GM21390 (cell line): Measurements from ENCODE around the gene RUFY2.
A peak's percentile ranks its signal among the peaks of the same experiment; 100 is the strongest.

Experiments used
- ATAC-seq: cut with Tn5 transposase; IDR thresholded peaks from one replicate; pipeline ENCODE4 v1.9.1; 2021; ENCODE audit not compliant: unreplicated experiment

The RUFY2 gene

GRCh38 chr10:68365611-68366010 lies 41.5 kb downstream of the RUFY2 start:
- ATAC-seq: no peak

GRCh38 chr10:68364101-68364886 lies 42.8 kb downstream of the RUFY2 start:
- ATAC-seq: no peak

- no peak for ATAC-seq
These were observed 44.5 kb downstream of the RUFY2 start for GRCh38 chr10:68362590-68362989.

- no peak for ATAC-seq
These were observed 47.9 kb downstream of the RUFY2 start for GRCh38 chr10:68359189-68359588.

- no peak for ATAC-seq
These were observed 53.5 kb downstream of the RUFY2 start for GRCh38 chr10:68353537-68353936.

GRCh38 chr10:68348265-68348741 lies 58.8 kb downstream of the RUFY2 start:
- ATAC-seq: peak; percentile 62

GRCh38 chr10:68346774-68347173 lies 60.3 kb downstream of the RUFY2 start:
- ATAC-seq: no peak

GRCh38 chr10:68345621-68346020 lies 61.5 kb downstream of the RUFY2 start:
- ATAC-seq: no peak

GRCh38 chr10:68342909-68343516 lies 64.1 kb downstream of the RUFY2 start:
- no peak for ATAC-seq

GRCh38 chr10:68340358-68341080 lies 66.6 kb downstream of the RUFY2 start:
- ATAC-seq: no peak

GRCh38 chr10:68336754-68337351 lies 70.2 kb downstream of the RUFY2 start:
- no peak for ATAC-seq

- ATAC-seq: no peak
These were observed 72.2 kb downstream of the RUFY2 start for GRCh38 chr10:68334672-68335467.

- ATAC-seq: no peak
These were observed 73.3 kb downstream of the RUFY2 start for GRCh38 chr10:68333440-68334431.

GRCh38 chr10:68333058-68333395 lies 74.0 kb downstream of the RUFY2 start:
- no peak for ATAC-seq

- peak; percentile 11 for ATAC-seq
These were observed 74.6 kb downstream of the RUFY2 start, which contains the start of gene PBLD for GRCh38 chr10:68332259-68333057. Gene PBLD (minus strand): TSS chr10:68332928. CDS start chr10:68306844, 26,084 bp downstream.

- ATAC-seq: peak; percentile 76
These were observed 75.4 kb downstream of the RUFY2 start, which contains the start of gene HNRNPH3 for GRCh38 chr10:68331455-68332258. Gene HNRNPH3 (plus strand): TSS chr10:68332064. CDS start chr10:68337222, 5,158 bp downstream.

GRCh38 chr10:68330852-68331454 lies 76.1 kb downstream of the RUFY2 start:
- ATAC-seq: no peak
